H9 (cell line): ENCODE data around the gene NEDD4L. TPM values are rescaled to one million over a fixed set of nuclear protein-coding genes. Genes with fewer than 3 reads are reported as not detected.

Experiments
- DNase-seq: peaks from one replicate; pipeline ENCODE4 v3.0.0-alpha.2; 2017
- H2AFZ ChIP-seq: one replicate; pipeline ENCODE4 v1.6.1; 2013; ENCODE audit warnings: mild to moderate bottlenecking, low read length, control low read depth, moderate library complexity
- H2AK5ac ChIP-seq: 2 replicates; pipeline ENCODE4 v1.6.1; 2013; ENCODE audit warnings: low read length, control low read depth, mixed read lengths; ENCODE audit not compliant: insufficient read length
- H2BK120ac ChIP-seq: one replicate; pipeline ENCODE4 v1.6.1; 2013; ENCODE audit warnings: low read depth, mild to moderate bottlenecking, low read length, control low read depth, inconsistent platforms; ENCODE audit not compliant: poor library complexity, severe bottlenecking
- H2BK12ac ChIP-seq: 2 replicates; pipeline ENCODE4 v1.6.1; 2013; ENCODE audit warnings: low read length, control low read depth, mixed read lengths, low read depth; ENCODE audit not compliant: insufficient read length
- H2BK15ac ChIP-seq: 2 replicates; pipeline ENCODE4 v1.6.1; 2013; ENCODE audit warnings: low read depth, low read length, control low read depth
- H2BK20ac ChIP-seq: one replicate; pipeline ENCODE4 v1.6.1; 2013; ENCODE audit warnings: low read depth, mild to moderate bottlenecking, low read length, control low read depth, inconsistent platforms; ENCODE audit not compliant: poor library complexity, severe bottlenecking
- H2BK5ac ChIP-seq: 2 replicates; pipeline ENCODE4 v1.6.1; 2013; ENCODE audit warnings: low read length, control low read depth, mixed read lengths; ENCODE audit not compliant: insufficient read length
- H3K14ac ChIP-seq: 2 replicates; pipeline ENCODE4 v1.6.1; 2013; ENCODE audit warnings: low read length, control low read depth; ENCODE audit not compliant: insufficient read depth
- H3K18ac ChIP-seq: 2 replicates; pipeline ENCODE4 v1.6.1; 2013; ENCODE audit warnings: low read depth, mild to moderate bottlenecking, mixed read lengths, low read length, control low read depth; ENCODE audit not compliant: insufficient read length
- H3K23ac ChIP-seq: 2 replicates; pipeline ENCODE4 v1.6.1; 2013; ENCODE audit warnings: low read length, control low read depth, mixed read lengths, low read depth; ENCODE audit not compliant: insufficient read length
- H3K23me2 ChIP-seq: 2 replicates; pipeline ENCODE4 v1.6.1; 2013; ENCODE audit warnings: low read depth, mild to moderate bottlenecking, mixed read lengths, low read length, control low read depth; ENCODE audit not compliant: insufficient read length, poor library complexity, severe bottlenecking
- H3K27ac ChIP-seq: 2 replicates; pipeline ENCODE4 v1.5.1; 2013; ENCODE audit warnings: low read length, control low read depth, mixed read lengths, low read depth; ENCODE audit not compliant: insufficient read length
- H3K27me3 ChIP-seq: 2 replicates; pipeline ENCODE4 v1.6.1; 2013; ENCODE audit warnings: low read length, control low read depth, inconsistent platforms; ENCODE audit not compliant: insufficient read depth
- H3K4ac ChIP-seq: 2 replicates; pipeline ENCODE4 v1.6.1; 2013; ENCODE audit warnings: low read depth, mild to moderate bottlenecking, control low read depth, inconsistent platforms, low read length, moderate library complexity
- H3K4me1 ChIP-seq: 2 replicates; pipeline ENCODE4 v1.6.1; 2013; ENCODE audit warnings: low read length, control low read depth, inconsistent platforms; ENCODE audit not compliant: insufficient read depth
- H3K4me2 ChIP-seq: 2 replicates; pipeline ENCODE4 v1.6.1; 2013; ENCODE audit warnings: low read length, control low read depth, mixed read lengths; ENCODE audit not compliant: insufficient read length, insufficient read depth
- H3K56ac ChIP-seq: 2 replicates; pipeline ENCODE4 v1.6.1; 2013; ENCODE audit warnings: low read depth, mild to moderate bottlenecking, mixed read lengths, low read length, control low read depth; ENCODE audit not compliant: insufficient read length
- H3K79me1 ChIP-seq: 2 replicates; pipeline ENCODE4 v1.6.1; 2013; ENCODE audit warnings: low read depth, mild to moderate bottlenecking, moderate library complexity, low read length, control low read depth, inconsistent platforms; ENCODE audit not compliant: insufficient read depth, poor library complexity, severe bottlenecking
- H3K79me2 ChIP-seq: 2 replicates; pipeline ENCODE4 v1.6.1; 2013; ENCODE audit warnings: low read length, control low read depth, inconsistent platforms; ENCODE audit not compliant: insufficient read depth
- H3K9ac ChIP-seq: 2 replicates; pipeline ENCODE4 v1.6.1; 2013; ENCODE audit warnings: low read length, control low read depth, mixed read lengths; ENCODE audit not compliant: insufficient read length; ENCODE audit errors: extremely low read depth
- H3K9me3 ChIP-seq: one replicate; pipeline ENCODE4 v1.6.1; 2013; ENCODE audit warnings: low read depth, low read length, inconsistent platforms; ENCODE audit not compliant: control insufficient read depth
- H3T11ph ChIP-seq: one replicate; pipeline ENCODE4 v1.6.1; 2013; ENCODE audit warnings: mild to moderate bottlenecking, low read length, control low read depth, inconsistent platforms
- H4K20me1 ChIP-seq: one replicate; pipeline ENCODE4 v1.6.1; 2013; ENCODE audit not compliant: control insufficient read depth, insufficient read length, insufficient read depth
- H4K5ac ChIP-seq: 2 replicates; pipeline ENCODE4 v1.6.1; 2013; ENCODE audit warnings: low read depth, mild to moderate bottlenecking, mixed read lengths, low read length, control low read depth; ENCODE audit not compliant: insufficient read length
- H4K8ac ChIP-seq: replicated peaks from 2 replicates; pipeline ENCODE4 v1.6.1; 2013; ENCODE audit warnings: low read length, control low read depth, mixed read lengths, low read depth; ENCODE audit not compliant: insufficient read length
- H4K91ac ChIP-seq: 2 replicates; pipeline ENCODE4 v1.6.1; 2013; ENCODE audit warnings: low read depth, mild to moderate bottlenecking, moderate library complexity, mixed read lengths, low read length, control low read depth; ENCODE audit not compliant: insufficient read length
- H3K27ac Mint-ChIP-seq, 3 experiments: 2 replicates in 2 of 3; 3 replicates in 1 of 3; pipeline ENCODE4 v1.8.0; 2020 to 2021; ENCODE audit warnings: mixed read lengths in 3 of 3, mild to moderate bottlenecking in 1 of 3, moderate library complexity in 1 of 3
- H3K27me3 Mint-ChIP-seq: 2 replicates; pipeline ENCODE4 v1.8.0; 2021; ENCODE audit warnings: low read depth, mild to moderate bottlenecking, moderate library complexity, mixed read lengths
- H3K36me3 Mint-ChIP-seq, 3 experiments: 2 replicates in 2 of 3; 3 replicates in 1 of 3; pipeline ENCODE4 v1.8.0; 2020 to 2021; ENCODE audit warnings: low read depth in 3 of 3, mixed read lengths in 3 of 3; ENCODE audit not compliant: insufficient read depth in 1 of 3
- H3K4me1 Mint-ChIP-seq, 2 experiments: 2 replicates each; pipeline ENCODE4 v1.8.0; 2020; ENCODE audit warnings: mixed read lengths in 2 of 2
- H3K4me3 Mint-ChIP-seq, 2 experiments: 2 replicates in 1 of 2; 3 replicates in 1 of 2; pipeline ENCODE4 v1.8.0; 2020 to 2021; ENCODE audit warnings: mild to moderate bottlenecking in 2 of 2, mixed read lengths in 2 of 2, moderate library complexity in 1 of 2
- H3K9me3 Mint-ChIP-seq, 2 experiments: 2 replicates in 1 of 2; 3 replicates in 1 of 2; pipeline ENCODE4 v1.8.0; 2020; ENCODE audit warnings: mild to moderate bottlenecking in 2 of 2, mixed read lengths in 2 of 2, moderate library complexity in 1 of 2
- WGBS: extraction: QIAGEN DNeasy Blood & Tissue Kit; methylation state at CpG from one replicate; pipeline ENCODE4 v1.1.7; 2013; ENCODE audit warnings: missing lambda C conversion rate, low lambda C conversion rate, mixed read lengths; ENCODE audit not compliant: insufficient read length; ENCODE audit errors: extremely low coverage; 5-methylcytosine and 5-hydroxymethylcytosine counted together
- total RNA-seq: library from RNA; stranded (reverse); gene quantifications from 2 replicates; pipeline ENCODE4 v1.2.1, GENCODE V29; 2021
- TF ChIP-seq, protein P1 (sequence below): fragments of 200-600 bp; sonication (generic); conservative IDR thresholded peaks from 3 replicates; pipeline ENCODE4 v1.8.0; 2021; ENCODE audit warnings: antibody characterized with exemption, mild to moderate bottlenecking

Gene NEDD4L
- total RNA-seq, 1 experiment from 2014 or later: 76.3 TPM

DNA sequence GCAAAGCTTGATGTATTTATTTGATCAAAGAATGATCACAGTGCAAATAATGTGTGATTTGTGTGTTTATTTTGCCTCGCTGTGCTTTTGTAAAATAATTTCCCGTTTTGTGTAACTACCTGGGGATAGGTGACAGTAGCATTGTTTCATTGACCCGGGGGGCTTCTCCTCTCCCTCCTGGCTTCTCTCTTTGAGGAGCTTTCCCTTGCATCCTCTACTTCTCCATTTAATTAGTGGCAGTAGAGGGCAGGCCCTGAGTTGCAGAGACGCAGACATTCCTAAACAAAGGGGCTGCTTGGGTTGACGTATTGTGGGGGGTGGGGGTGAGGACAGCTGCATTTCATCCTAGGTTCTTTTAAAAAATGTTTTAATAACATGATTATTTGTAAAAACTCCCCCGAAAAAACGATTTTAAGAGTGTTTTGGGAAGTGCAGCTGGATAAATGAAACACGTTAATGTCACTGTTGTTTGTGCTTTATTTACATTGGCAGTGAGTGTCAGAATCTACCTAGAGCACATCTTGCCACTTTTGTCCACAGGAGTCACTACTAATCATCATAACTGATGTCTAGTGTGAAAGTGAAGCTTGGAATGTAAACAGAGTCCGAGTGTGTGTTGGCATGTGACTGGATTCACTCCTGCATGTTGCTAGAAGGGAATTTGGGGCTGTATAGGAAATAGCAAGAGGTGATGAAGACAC, 2.2 kb downstream of the NEDD4L start:
- peak overlapping the region; percentile 91 to 99 for H3K4me3 Mint-ChIP-seq
- peaks cover 0 to 1% (median 0%) of the 10 kb centered on the region in 3 experiments; a peak in 1 of 7 replicates for H3K36me3 Mint-ChIP-seq
- Histone ChIP-seq H4K91ac (no peak overlapping the region), H3K56ac (no peak overlapping the region), H4K8ac (no peak overlapping the region), H3K4me1 (no peaks in the 10 kb centered on the region; the same call in 1 of the 2 replicates), H3K27me3 (no peaks in the 10 kb centered on the region), H3T11ph (no peak overlapping the region), H3K27ac (no peak overlapping the region), H3K18ac (no peak overlapping the region), H3K79me1 (peaks cover 3% of the 10 kb centered on the region), H4K5ac (no peak overlapping the region), H3K79me2 (peaks cover 17% of the 10 kb centered on the region; the same call in 1 of the 2 replicates), H2AK5ac (no peak overlapping the region), H3K4me2 (peak overlapping the region; percentile 70), H3K14ac (no peak overlapping the region), H2BK120ac (no peak overlapping the region), H3K9ac (peak overlapping the region; percentile 31), H2BK5ac (no peak overlapping the region), H2AFZ (no peak overlapping the region), H4K20me1 (no peaks in the 10 kb centered on the region), H2BK15ac (no peak overlapping the region), H2BK20ac (no peak overlapping the region), H2BK12ac (no peak overlapping the region), H3K23me2 (peaks cover 13% of the 10 kb centered on the region), H3K4ac (no peak overlapping the region), H3K9me3 (no peaks in the 10 kb centered on the region), H3K23ac (no peak overlapping the region)
- H3K27ac Mint-ChIP-seq: peak overlapping the region; percentile 65 to 97 (median 84); a peak in 6 of 7 replicates
- TF ChIP-seq, protein P1, sequence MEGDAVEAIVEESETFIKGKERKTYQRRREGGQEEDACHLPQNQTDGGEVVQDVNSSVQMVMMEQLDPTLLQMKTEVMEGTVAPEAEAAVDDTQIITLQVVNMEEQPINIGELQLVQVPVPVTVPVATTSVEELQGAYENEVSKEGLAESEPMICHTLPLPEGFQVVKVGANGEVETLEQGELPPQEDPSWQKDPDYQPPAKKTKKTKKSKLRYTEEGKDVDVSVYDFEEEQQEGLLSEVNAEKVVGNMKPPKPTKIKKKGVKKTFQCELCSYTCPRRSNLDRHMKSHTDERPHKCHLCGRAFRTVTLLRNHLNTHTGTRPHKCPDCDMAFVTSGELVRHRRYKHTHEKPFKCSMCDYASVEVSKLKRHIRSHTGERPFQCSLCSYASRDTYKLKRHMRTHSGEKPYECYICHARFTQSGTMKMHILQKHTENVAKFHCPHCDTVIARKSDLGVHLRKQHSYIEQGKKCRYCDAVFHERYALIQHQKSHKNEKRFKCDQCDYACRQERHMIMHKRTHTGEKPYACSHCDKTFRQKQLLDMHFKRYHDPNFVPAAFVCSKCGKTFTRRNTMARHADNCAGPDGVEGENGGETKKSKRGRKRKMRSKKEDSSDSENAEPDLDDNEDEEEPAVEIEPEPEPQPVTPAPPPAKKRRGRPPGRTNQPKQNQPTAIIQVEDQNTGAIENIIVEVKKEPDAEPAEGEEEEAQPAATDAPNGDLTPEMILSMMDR: no peak
- no peak for DNase-seq
- no CpG with 5 or more reads among the region's 9 CpGs for WGBS
- H3K27me3 Mint-ChIP-seq: peaks cover 14% of the 10 kb centered on the region
- no peaks in the 10 kb centered on the region; a peak in 1 of 5 replicates for H3K9me3 Mint-ChIP-seq
- H3K4me1 Mint-ChIP-seq: peaks cover 26 to 31% of the 10 kb centered on the region in 2 experiments
